Ovary (tissue), 9 donors: ENCODE data around the gene ZNRF1. TPM values are rescaled to one million over a fixed set of nuclear protein-coding genes. Genes with fewer than 3 reads are reported as not detected.

Experiments used
- DNase-seq, 5 donors: peaks; one replicate each; pipeline ENCODE4 v3.0.0-alpha.2; 2019 to 2020
- H3K27ac ChIP-seq, 2 donors: fragments of 200-600 bp; one replicate each; pipeline versions ENCODE4 v1.5.1 to v1.8.0; 2019 to 2022
- H3K27me3 ChIP-seq: fragments of 200-600 bp; one replicate; pipeline ENCODE4 v1.8.0; 2022
- H3K36me3 ChIP-seq: fragments of 200-600 bp; sonication (generic); one replicate; pipeline ENCODE4 v1.5.1; 2019
- H3K4me1 ChIP-seq: one replicate; pipeline ENCODE4 v1.8.1; 2013; ENCODE audit warnings: mild to moderate bottlenecking, moderate library complexity; ENCODE audit not compliant: insufficient read depth
- H3K4me3 ChIP-seq: fragments of 200-600 bp; sonication (generic); one replicate; pipeline ENCODE4 v1.5.1; 2017
- H3K9me3 ChIP-seq, 2 donors: fragments of 200-600 bp in 1 of 2; sonication (generic) in 1 of 2; one replicate each; pipeline versions ENCODE4 v1.5.1 to v1.8.1; 2013 to 2019; ENCODE audit warnings: mild to moderate bottlenecking in 1 of 2, moderate library complexity in 1 of 2
- EP300 ChIP-seq: sonication (generic); formaldehyde crosslinking; IDR thresholded peaks from one replicate; pipeline ENCODE4 v1.6.1; 2017; ENCODE audit warnings: antibody characterized with exemption
- POLR2A ChIP-seq: fragments of 450-650 bp; IDR thresholded peaks from one replicate; pipeline ENCODE4 v1.6.1; 2017; ENCODE audit warnings: antibody characterized with exemption, mild to moderate bottlenecking, moderate library complexity
- WGBS, 3 donors: extraction: QIAGEN DNeasy Blood & Tissue Kit in 1 of 3; methylation state at CpG; one replicate each; pipeline versions ENCODE4 v1.1.5 to v1.1.7; 2013 to 2017; 5-methylcytosine and 5-hydroxymethylcytosine counted together
- intact Hi-C, 4 donors: fragments of 100-400 bp; cut with DNase I; formaldehyde crosslinking; loops; one replicate each; pipeline versions ENCODE4 v1.11.0 to v1.15.1; 2022 to 2023
- polyA plus RNA-seq, 2 donors: library from polyadenylated mRNA; stranded (reverse); fragments of 200-250 nt in 1 of 2; fragments of 350-450 nt in 1 of 2; fragmentation: Illumina TruSeq in 1 of 2; extraction: RNeasy Lipid Tissue Mini Kit (QIAGEN cat#74804) in 1 of 2; gene quantifications; one replicate each; pipeline ENCODE4 v1.2.3, GENCODE V29; 2013 to 2014
- total RNA-seq, 7 donors: library from RNA; depleted of rRNA in 2 of 7; stranded (reverse); fragments of >200 nt in 2 of 7; fragmentation: NEBNext Ultra II Directional in 3 of 7; extraction: Animal tissue kit (Norgen Biotek cat#: 25700) in 3 of 7; gene quantifications; one replicate each; pipeline versions ENCODE4 v1.1.0 to v1.2.4, GENCODE V29; 2016 to 2023
- TF ChIP-seq, protein P1 (sequence below), 3 donors: fragments of 450-650 bp in 2 of 3; fragments of 200-600 bp in 1 of 3; IDR thresholded peaks; one replicate each; pipeline versions ENCODE4 v1.5.1 to v1.8.0; 2016 to 2022; ENCODE audit warnings: antibody characterized with exemption in 3 of 3, mild to moderate bottlenecking in 1 of 3
- donor health status: DM: no; HTN: no; CAD: no; lungs with moderate emphysema.
- donor health status: DM: no; HTN: no; CAD: no.
- donor health status: Bipolar disorder and iron deficiency.
- donor health status: DM: yes; HTN: yes; CAD: no.
- donor health status: DM: no; HTN: no; CAD: no.
- donor health status: DM: yes; HTN: yes; CAD: no.

Gene ZNRF1
- total and polyA plus RNA-seq, 9 donors: 10.8 to 27.9 (median 24.3) TPM

DNA sequence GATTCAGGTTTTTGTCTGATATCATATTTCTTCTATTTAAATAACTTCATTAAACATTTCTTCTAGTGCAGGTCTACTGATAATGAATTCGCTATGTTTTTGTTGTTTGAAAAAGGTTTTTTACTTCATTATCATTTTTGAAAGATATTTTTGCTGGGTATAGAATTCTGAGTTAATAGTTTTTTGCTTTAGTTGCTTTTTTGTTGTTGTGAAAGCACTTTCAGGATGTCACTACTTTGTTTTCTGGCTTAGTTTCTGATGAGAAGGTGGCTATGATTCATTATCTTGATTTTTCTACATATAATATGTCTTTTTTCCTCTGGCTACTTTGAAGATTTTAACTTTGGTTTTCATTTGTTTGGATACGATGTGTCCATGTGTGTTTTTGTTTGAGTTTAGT is 153.0 kb downstream of the ZNRF1 start:
- H3K27me3 ChIP-seq: no peaks in the 10 kb centered on the region
- H3K4me3 ChIP-seq: no peak overlapping the region
- no peak for DNase-seq
- H3K36me3 ChIP-seq: no peaks in the 10 kb centered on the region
- intact Hi-C loops: no loop called here
- no peaks in the 10 kb centered on the region for H3K4me1 ChIP-seq
- no peaks in the 10 kb centered on the region for H3K9me3 ChIP-seq
- H3K27ac ChIP-seq: no peak overlapping the region
- 46 to 49% (median 47%) methylated on average over 2 of the region's 2 CpGs for WGBS, 3 donors
- TF ChIP-seq, protein P1, sequence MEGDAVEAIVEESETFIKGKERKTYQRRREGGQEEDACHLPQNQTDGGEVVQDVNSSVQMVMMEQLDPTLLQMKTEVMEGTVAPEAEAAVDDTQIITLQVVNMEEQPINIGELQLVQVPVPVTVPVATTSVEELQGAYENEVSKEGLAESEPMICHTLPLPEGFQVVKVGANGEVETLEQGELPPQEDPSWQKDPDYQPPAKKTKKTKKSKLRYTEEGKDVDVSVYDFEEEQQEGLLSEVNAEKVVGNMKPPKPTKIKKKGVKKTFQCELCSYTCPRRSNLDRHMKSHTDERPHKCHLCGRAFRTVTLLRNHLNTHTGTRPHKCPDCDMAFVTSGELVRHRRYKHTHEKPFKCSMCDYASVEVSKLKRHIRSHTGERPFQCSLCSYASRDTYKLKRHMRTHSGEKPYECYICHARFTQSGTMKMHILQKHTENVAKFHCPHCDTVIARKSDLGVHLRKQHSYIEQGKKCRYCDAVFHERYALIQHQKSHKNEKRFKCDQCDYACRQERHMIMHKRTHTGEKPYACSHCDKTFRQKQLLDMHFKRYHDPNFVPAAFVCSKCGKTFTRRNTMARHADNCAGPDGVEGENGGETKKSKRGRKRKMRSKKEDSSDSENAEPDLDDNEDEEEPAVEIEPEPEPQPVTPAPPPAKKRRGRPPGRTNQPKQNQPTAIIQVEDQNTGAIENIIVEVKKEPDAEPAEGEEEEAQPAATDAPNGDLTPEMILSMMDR (IDR thresholded peaks at IDR 0.05): no peak
- TF ChIP-seq POLR2A: no peak
- no peak for TF ChIP-seq EP300

DNA sequence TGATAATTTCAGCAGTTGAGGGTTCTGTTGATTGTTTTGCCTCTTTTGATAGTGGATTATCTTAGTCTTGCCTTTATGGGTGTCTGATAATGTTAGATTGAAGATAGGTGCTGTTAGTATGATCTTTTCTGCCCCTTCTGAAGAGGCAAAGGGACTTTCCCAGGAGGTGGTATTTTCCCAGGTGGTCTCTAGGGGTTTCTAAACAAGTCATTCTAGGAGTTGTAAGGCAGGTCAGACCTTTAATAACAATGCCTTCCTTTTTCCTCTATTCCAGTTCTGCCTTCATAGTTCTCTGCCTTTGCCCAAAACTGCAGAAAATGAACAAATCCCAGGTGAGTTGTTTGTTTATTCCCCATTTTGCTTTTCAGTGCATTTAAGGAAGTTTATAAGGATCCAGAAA is 153.8 kb downstream of the ZNRF1 start:
- no peak overlapping the region for H3K4me3 ChIP-seq
- TF ChIP-seq EP300: no peak
- TF ChIP-seq, protein P1 (IDR thresholded peaks at IDR 0.05): no peak
- no peak for TF ChIP-seq POLR2A
- H3K27ac ChIP-seq: no peak overlapping the region
- no peaks in the 10 kb centered on the region for H3K27me3 ChIP-seq
- intact Hi-C loops: no loop called here
- H3K36me3 ChIP-seq: no peaks in the 10 kb centered on the region
- H3K4me1 ChIP-seq: no peaks in the 10 kb centered on the region
- H3K9me3 ChIP-seq: no peaks in the 10 kb centered on the region
- DNase-seq: no peak

DNA sequence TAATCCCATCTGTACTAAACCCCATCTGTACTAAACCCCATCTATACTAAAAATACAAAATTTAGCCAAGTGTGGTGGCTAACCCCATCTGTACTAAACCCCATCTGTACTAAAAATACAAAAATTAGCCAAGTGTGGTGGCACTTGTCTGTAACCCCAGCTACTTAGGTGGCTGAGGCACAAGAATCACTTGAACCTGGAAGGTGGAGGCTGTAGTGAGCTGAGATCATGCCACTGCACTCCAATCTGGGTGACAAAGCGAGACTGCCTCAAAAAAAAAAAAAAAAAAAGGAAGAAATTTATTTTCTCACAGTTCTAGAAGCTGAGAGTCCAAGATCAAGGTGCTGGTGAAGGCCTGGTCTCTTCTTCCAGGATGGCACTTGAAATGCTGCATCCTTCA is 161.6 kb downstream of the ZNRF1 start:
- no peak overlapping the region for H3K27ac ChIP-seq
- H3K4me1 ChIP-seq: no peaks in the 10 kb centered on the region
- TF ChIP-seq POLR2A (no peak), EP300 (no peak)
- TF ChIP-seq, protein P1 (IDR thresholded peaks at IDR 0.05): no peak
- intact Hi-C loops: no loop called here
- H3K27me3 ChIP-seq: no peaks in the 10 kb centered on the region
- DNase-seq: no peak
- no peaks in the 10 kb centered on the region for H3K9me3 ChIP-seq
- 100% methylated on average over 1 of the region's 1 CpG for WGBS, 3 donors
- no peak overlapping the region for H3K4me3 ChIP-seq
- H3K36me3 ChIP-seq: no peaks in the 10 kb centered on the region

Other genes starting within 250 kb of the ZNRF1 start
- gene FA2H, start 224.2 kb upstream of the ZNRF1 start, total RNA-seq: 1 to 10 TPM in 1 of 7 donors, under 1 TPM in 3, not detected in 3; 0.17 to 1.3 (median 0.73) TPM
- gene FA2H, start 224.2 kb upstream of the ZNRF1 start, polyA plus RNA-seq: under 1 TPM; 0.02 to 0.32 TPM
- gene WDR59, start 13.9 kb upstream of the ZNRF1 start, total RNA-seq: 10 to 100 TPM; 23.6 to 82.3 (median 70.0) TPM
- gene WDR59, start 13.9 kb upstream of the ZNRF1 start, polyA plus RNA-seq: 10 to 100 TPM; 24.7 to 56.0 TPM
- 10 to 100 TPM; 11.5 to 25.4 (median 20.7) TPM for gene LDHD, start 117.8 kb downstream of the ZNRF1 start, total RNA-seq
- gene LDHD, start 117.8 kb downstream of the ZNRF1 start, polyA plus RNA-seq: 10 to 100 TPM in 1 of 2 donors, 1 to 10 TPM in 1; 2.1 to 21.7 TPM
- gene ZFP1, start 149.5 kb downstream of the ZNRF1 start, total RNA-seq: 10 to 100 TPM in 6 of 7 donors, 1 to 10 TPM in 1; 7.9 to 22.3 (median 13.5) TPM
- 10 to 100 TPM in 1 of 2 donors, 1 to 10 TPM in 1; 7.2 to 15.7 TPM for gene ZFP1, start 149.5 kb downstream of the ZNRF1 start, polyA plus RNA-seq
- 10 to 100 TPM in 2 of 7 donors, 1 to 10 TPM in 1, under 1 TPM in 1, not detected in 3; 0.62 to 28.7 (median 11.6) TPM for gene CTRB2, start 208.1 kb downstream of the ZNRF1 start, total RNA-seq
- 1 to 10 TPM in 1 of 2 donors, not detected in 1; 1.1 TPM for gene CTRB2, start 208.1 kb downstream of the ZNRF1 start, polyA plus RNA-seq
- gene CTRB1, start 220.0 kb downstream of the ZNRF1 start, total RNA-seq: 10 to 100 TPM in 2 of 7 donors, 1 to 10 TPM in 1, under 1 TPM in 2, not detected in 2; 0.67 to 14.7 (median 3.1) TPM
- gene CTRB1, start 220.0 kb downstream of the ZNRF1 start, polyA plus RNA-seq: not detected